KMS-11 (cell line): ENCODE data around the gene KNOP1.

Experiments used
- H2AFZ ChIP-seq: fragments of 200-600 bp; sonication (generic); 2 replicates; pipeline ENCODE4 v1.6.1; 2016; ENCODE audit warnings: antibody characterized with exemption, mixed run types, low read depth
- H3K27ac ChIP-seq: fragments of 200-600 bp; sonication (generic); 2 replicates; pipeline ENCODE4 v1.6.1; 2016; ENCODE audit warnings: mild to moderate bottlenecking, mixed run types
- H3K27me3 ChIP-seq: fragments of 200-600 bp; sonication (generic); 2 replicates; pipeline ENCODE4 v1.6.1; 2017; ENCODE audit warnings: mild to moderate bottlenecking, low read depth, mixed run types, moderate library complexity; ENCODE audit not compliant: insufficient read depth
- H3K36me3 ChIP-seq: fragments of 200-600 bp; sonication (generic); 2 replicates; pipeline ENCODE4 v1.6.1; 2017; ENCODE audit warnings: mild to moderate bottlenecking, mixed run types; ENCODE audit not compliant: insufficient read depth
- H3K4me1 ChIP-seq: fragments of 200-600 bp; sonication (generic); 2 replicates; pipeline ENCODE4 v1.6.1; 2016; ENCODE audit warnings: mild to moderate bottlenecking, low read depth, mixed run types; ENCODE audit not compliant: poor library complexity, severe bottlenecking
- H3K4me2 ChIP-seq: fragments of 200-600 bp; sonication (generic); 2 replicates; pipeline ENCODE4 v1.7.0; 2016; ENCODE audit warnings: mild to moderate bottlenecking, mixed run types
- H3K4me3 ChIP-seq: fragments of 200-600 bp; sonication (generic); IDR thresholded peaks from 2 replicates; pipeline ENCODE4 v1.6.1; 2017; ENCODE audit warnings: low read depth, low read length, mixed read lengths; ENCODE audit not compliant: insufficient read depth
- H3K79me2 ChIP-seq: fragments of 200-600 bp; sonication (generic); 2 replicates; pipeline ENCODE4 v1.6.1; 2016; ENCODE audit warnings: low read depth, mixed run types; ENCODE audit not compliant: insufficient read depth
- H3K9ac ChIP-seq: fragments of 200-600 bp; sonication (generic); 2 replicates; pipeline ENCODE4 v1.6.1; 2016; ENCODE audit warnings: mild to moderate bottlenecking, mixed run types
- H4K20me1 ChIP-seq: fragments of 200-600 bp; sonication (generic); 2 replicates; pipeline ENCODE4 v1.6.1; 2016; ENCODE audit warnings: mild to moderate bottlenecking, mixed run types; ENCODE audit not compliant: insufficient read depth
- TF ChIP-seq, protein P1 (sequence below): fragments of 200-600 bp; sonication (generic); conservative IDR thresholded peaks from 2 replicates; pipeline ENCODE4 v1.6.1; 2017; ENCODE audit warnings: low read depth, mild to moderate bottlenecking, antibody characterized with exemption, low read length, moderate library complexity, mixed read lengths

Gene KNOP1

DNA sequence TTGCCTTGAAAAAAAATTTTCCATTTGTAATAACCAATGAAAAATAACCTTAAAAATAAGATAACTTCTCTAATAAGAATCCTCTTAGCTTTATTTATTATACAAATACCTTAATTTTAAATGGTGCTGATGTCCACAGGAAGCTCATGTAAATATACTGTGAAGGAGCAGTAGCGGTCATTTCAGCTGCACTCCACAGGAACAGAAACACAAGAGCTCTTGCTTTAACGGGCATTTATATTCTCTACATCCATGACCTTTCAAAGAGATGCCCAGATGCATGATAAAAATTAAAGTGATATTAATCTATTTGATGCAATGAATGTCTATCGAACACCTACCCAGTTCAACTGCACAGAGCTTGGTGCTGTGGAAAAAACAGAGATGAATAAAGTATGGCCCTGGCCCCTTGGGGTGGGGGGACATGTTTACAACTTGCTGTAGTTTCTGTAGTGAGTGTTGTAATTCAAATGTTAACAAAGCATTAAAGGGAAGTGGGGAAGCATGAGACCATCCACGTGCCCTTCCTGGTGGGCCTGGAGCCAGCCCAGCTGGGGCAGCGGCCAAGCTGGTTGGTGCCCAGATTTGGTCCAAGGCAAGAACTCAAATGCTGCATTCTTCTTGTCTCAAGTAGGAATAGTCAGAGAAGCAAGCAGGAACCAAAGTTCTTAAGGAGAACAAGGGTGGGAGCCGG lies 48.0 kb upstream of the KNOP1 start:
- H3K79me2 ChIP-seq, result no peaks in the 10 kb centered on the region
- H3K4me3 ChIP-seq, result no peak overlapping the region
- no peak overlapping the region for H3K9ac ChIP-seq
- H3K4me1 ChIP-seq, result no peaks in the 10 kb centered on the region
- H4K20me1 ChIP-seq, result no peaks in the 10 kb centered on the region
- TF ChIP-seq, protein P1, sequence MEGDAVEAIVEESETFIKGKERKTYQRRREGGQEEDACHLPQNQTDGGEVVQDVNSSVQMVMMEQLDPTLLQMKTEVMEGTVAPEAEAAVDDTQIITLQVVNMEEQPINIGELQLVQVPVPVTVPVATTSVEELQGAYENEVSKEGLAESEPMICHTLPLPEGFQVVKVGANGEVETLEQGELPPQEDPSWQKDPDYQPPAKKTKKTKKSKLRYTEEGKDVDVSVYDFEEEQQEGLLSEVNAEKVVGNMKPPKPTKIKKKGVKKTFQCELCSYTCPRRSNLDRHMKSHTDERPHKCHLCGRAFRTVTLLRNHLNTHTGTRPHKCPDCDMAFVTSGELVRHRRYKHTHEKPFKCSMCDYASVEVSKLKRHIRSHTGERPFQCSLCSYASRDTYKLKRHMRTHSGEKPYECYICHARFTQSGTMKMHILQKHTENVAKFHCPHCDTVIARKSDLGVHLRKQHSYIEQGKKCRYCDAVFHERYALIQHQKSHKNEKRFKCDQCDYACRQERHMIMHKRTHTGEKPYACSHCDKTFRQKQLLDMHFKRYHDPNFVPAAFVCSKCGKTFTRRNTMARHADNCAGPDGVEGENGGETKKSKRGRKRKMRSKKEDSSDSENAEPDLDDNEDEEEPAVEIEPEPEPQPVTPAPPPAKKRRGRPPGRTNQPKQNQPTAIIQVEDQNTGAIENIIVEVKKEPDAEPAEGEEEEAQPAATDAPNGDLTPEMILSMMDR, result no peak
- H3K27ac ChIP-seq, result no peak overlapping the region
- no peaks in the 10 kb centered on the region for H3K27me3 ChIP-seq
- no peak overlapping the region for H3K4me2 ChIP-seq
- no peaks in the 10 kb centered on the region for H3K36me3 ChIP-seq
- no peak overlapping the region for H2AFZ ChIP-seq

DNA sequence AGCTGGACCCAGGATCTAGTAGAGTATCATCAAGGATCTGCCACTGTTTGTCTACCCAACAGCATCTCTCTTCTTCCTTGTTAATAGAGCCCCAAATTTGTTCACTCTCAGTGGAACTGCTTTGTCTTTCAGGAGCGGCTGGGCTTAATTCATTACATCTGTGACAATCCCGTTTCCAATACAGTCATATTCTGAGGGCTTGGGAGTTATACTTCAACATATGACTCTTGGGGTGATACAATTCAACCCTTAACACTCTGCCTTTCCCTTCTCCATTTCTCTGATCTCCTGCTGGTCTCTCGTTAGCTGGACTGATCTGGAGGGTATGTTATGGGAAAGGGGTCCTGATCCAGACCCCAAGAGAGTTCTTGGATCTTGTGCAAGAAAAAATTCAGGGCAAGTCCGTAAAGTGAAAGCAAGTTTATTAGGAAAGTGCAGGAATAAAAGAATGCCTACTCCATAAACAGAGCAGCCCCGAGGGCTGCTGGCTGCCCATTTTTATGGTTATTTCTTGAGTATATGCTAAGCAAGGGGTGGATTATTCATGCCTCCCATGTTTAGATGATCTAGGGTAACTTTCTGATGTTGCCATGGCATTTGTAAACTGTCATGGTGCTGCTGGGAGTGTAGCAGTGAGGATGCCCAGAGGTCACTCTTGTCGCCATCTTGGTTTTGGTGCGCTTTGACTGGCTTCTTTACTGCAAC lies 42.5 kb upstream of the KNOP1 start:
- Histone ChIP-seq H3K36me3 (no peaks in the 10 kb centered on the region), H3K27me3 (no peaks in the 10 kb centered on the region), H2AFZ (no peak overlapping the region), H4K20me1 (no peaks in the 10 kb centered on the region), H3K79me2 (no peaks in the 10 kb centered on the region), H3K9ac (no peak overlapping the region), H3K27ac (no peak overlapping the region), H3K4me3 (no peak overlapping the region), H3K4me2 (no peak overlapping the region), H3K4me1 (no peaks in the 10 kb centered on the region)
- TF ChIP-seq, protein P1, result no peak

DNA sequence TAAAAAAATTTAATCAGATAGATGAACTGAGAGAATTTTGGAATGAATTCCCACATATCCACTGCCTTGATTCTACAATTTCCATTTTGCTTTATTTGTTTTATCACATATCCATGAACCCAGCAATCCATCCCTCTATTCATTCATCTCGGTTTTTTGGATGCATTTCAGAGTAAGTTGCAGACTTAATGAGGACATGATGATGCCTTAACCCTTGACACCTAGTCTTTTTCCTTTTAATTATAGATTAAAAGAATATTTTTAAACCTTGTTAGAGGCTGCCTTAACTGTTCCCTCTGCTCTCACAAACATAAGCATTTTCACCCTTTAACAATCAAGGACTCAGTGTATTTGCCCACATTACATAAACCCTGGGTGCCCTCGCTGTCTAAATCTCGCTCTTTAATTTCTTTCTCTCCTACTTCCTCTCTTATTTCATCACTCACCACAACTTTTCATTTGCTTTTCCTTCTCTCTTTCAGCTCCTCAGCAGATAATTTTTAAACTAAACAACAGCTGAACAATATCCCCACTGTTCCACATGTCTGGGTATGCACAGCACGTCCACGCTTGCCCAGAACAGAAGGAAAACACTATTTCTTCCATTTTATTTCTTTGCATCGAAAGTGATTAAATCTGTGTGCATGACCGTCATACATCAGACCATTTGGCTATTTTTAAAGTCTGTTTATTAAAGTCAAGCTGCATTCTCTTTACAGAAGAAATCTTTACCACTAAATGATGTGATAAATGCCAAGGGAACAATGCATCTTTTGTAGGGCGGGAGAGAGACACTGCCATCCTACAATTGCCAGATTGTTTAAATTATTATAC lies 40.0 kb upstream of the KNOP1 start:
- H3K9ac ChIP-seq, result no peak overlapping the region
- TF ChIP-seq, protein P1, result no peak
- H2AFZ ChIP-seq, result no peak overlapping the region
- H3K79me2 ChIP-seq, result no peaks in the 10 kb centered on the region
- no peaks in the 10 kb centered on the region for H3K27me3 ChIP-seq
- no peak overlapping the region for H3K27ac ChIP-seq
- H3K4me1 ChIP-seq, result no peaks in the 10 kb centered on the region
- H3K4me3 ChIP-seq, result no peak overlapping the region
- no peaks in the 10 kb centered on the region for H3K36me3 ChIP-seq
- H3K4me2 ChIP-seq, result no peak overlapping the region
- no peaks in the 10 kb centered on the region for H4K20me1 ChIP-seq

DNA sequence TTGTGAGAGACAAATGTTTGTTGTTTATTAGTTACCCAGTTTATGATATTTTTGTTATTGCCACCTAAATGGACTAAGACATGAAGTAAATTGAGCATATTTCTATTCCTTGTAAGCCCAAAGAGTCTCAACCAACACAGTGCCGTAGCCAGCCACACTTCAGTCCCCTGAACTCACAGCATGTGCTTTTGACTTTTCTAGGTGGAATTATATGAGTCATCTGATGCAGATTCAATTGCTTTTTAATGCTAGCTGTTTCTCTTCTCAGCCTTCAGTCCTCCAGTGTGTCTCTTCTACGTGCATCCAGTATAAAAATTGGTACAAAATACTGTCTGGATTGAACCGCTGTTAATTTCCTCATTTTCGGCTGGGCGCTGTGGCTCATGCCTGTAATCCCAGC lies 39.0 kb upstream of the KNOP1 start:
- Histone ChIP-seq H3K79me2 (no peaks in the 10 kb centered on the region), H4K20me1 (no peaks in the 10 kb centered on the region), H2AFZ (no peak overlapping the region), H3K27ac (no peak overlapping the region), H3K4me1 (no peaks in the 10 kb centered on the region), H3K27me3 (no peaks in the 10 kb centered on the region), H3K36me3 (no peaks in the 10 kb centered on the region), H3K4me3 (no peak overlapping the region), H3K9ac (no peak overlapping the region), H3K4me2 (no peak overlapping the region)
- TF ChIP-seq, protein P1, result no peak
